Mesenchymal stem cell (in vitro differentiated cells and primary cell): ENCODE results near the gene CDC123.

Experiments used
- DNase-seq: peaks from one replicate; pipeline ENCODE4 v3.0.0-alpha.2; 2013
- H2AFZ ChIP-seq: one replicate; pipeline ENCODE4 v1.6.1; 2013; ENCODE audit warnings: low read depth, mild to moderate bottlenecking, control low read depth, inconsistent platforms, low read length, moderate library complexity
- H2AK5ac ChIP-seq: 2 replicates; pipeline ENCODE4 v1.6.1; 2013; ENCODE audit warnings: low read length, moderate library complexity, mild to moderate bottlenecking, inconsistent platforms; ENCODE audit not compliant: severe bottlenecking
- H2BK120ac ChIP-seq: one replicate; pipeline ENCODE4 v1.6.1; 2013; ENCODE audit warnings: low read depth, mild to moderate bottlenecking, inconsistent platforms, low read length, moderate library complexity
- H2BK12ac ChIP-seq, 2 experiments: one replicate each; pipeline ENCODE4 v1.6.1; 2013; ENCODE audit warnings: inconsistent platforms in 2 of 2, low read length in 2 of 2, mild to moderate bottlenecking in 2 of 2, moderate library complexity in 2 of 2, control low read depth in 1 of 2
- H2BK15ac ChIP-seq: one replicate; pipeline ENCODE4 v1.6.1; 2013; ENCODE audit warnings: mild to moderate bottlenecking, low read depth, inconsistent platforms; ENCODE audit not compliant: poor library complexity, severe bottlenecking
- H2BK5ac ChIP-seq: 2 replicates; pipeline ENCODE4 v1.6.1; 2013; ENCODE audit warnings: low read depth, mild to moderate bottlenecking, low read length, control low read depth, inconsistent platforms; ENCODE audit not compliant: poor library complexity, severe bottlenecking
- H3K14ac ChIP-seq, 2 experiments: one replicate each; pipeline ENCODE4 v1.6.1; 2013; ENCODE audit warnings: inconsistent platforms in 2 of 2, low read length in 2 of 2, control low read depth in 1 of 2, mild to moderate bottlenecking in 1 of 2, moderate library complexity in 1 of 2
- H3K18ac ChIP-seq, 2 experiments: one replicate each; pipeline ENCODE4 v1.6.1; 2013; ENCODE audit warnings: inconsistent platforms in 2 of 2, low read length in 2 of 2, control low read depth in 1 of 2, low read depth in 1 of 2, mild to moderate bottlenecking in 1 of 2
- H3K23ac ChIP-seq, 2 experiments: one replicate each; pipeline ENCODE4 v1.6.1; 2013; ENCODE audit warnings: inconsistent platforms in 2 of 2, low read length in 2 of 2, mild to moderate bottlenecking in 2 of 2, moderate library complexity in 2 of 2, control low read depth in 1 of 2
- H3K27ac ChIP-seq: 2 replicates; pipeline ENCODE4 v1.5.1; 2013; ENCODE audit warnings: mild to moderate bottlenecking, moderate library complexity, low read length, control low read depth, inconsistent platforms; ENCODE audit not compliant: poor library complexity, severe bottlenecking
- H3K27me3 ChIP-seq, 2 experiments: 2 replicates each; pipeline versions ENCODE4 v1.6.1 to v1.7.0; 2013; ENCODE audit warnings: low read length in 2 of 2, mild to moderate bottlenecking in 2 of 2, moderate library complexity in 2 of 2, control low read depth in 1 of 2, inconsistent platforms in 1 of 2; ENCODE audit not compliant: control insufficient read depth in 1 of 2, insufficient read depth in 1 of 2
- H3K36me3 ChIP-seq, 2 experiments: 2 replicates each; pipeline versions ENCODE4 v1.6.1 to v1.7.0; 2013; ENCODE audit warnings: low read length in 2 of 2, control low read depth in 1 of 2, inconsistent platforms in 1 of 2, low read depth in 1 of 2, mild to moderate bottlenecking in 1 of 2; ENCODE audit not compliant: insufficient read depth in 2 of 2, control insufficient read depth in 1 of 2
- H3K4ac ChIP-seq, 2 experiments: one replicate each; pipeline ENCODE4 v1.6.1; 2013; ENCODE audit warnings: inconsistent platforms in 2 of 2, low read length in 2 of 2, mild to moderate bottlenecking in 2 of 2, moderate library complexity in 2 of 2, control low read depth in 1 of 2, low read depth in 1 of 2
- H3K4me1 ChIP-seq: 2 replicates; pipeline ENCODE4 v1.6.1; 2013; ENCODE audit warnings: low read depth, low read length, control low read depth; ENCODE audit not compliant: control insufficient read depth, insufficient read depth
- H3K4me2 ChIP-seq: 2 replicates; pipeline ENCODE4 v1.6.1; 2013; ENCODE audit warnings: low read length, mild to moderate bottlenecking, inconsistent platforms; ENCODE audit not compliant: poor library complexity, severe bottlenecking
- H3K4me3 ChIP-seq, 2 experiments: 2 replicates each; pipeline versions ENCODE4 v1.5.1 to v1.7.0; 2013; ENCODE audit warnings: low read length in 2 of 2, mild to moderate bottlenecking in 2 of 2, control low read depth in 1 of 2, low read depth in 1 of 2; ENCODE audit not compliant: insufficient read depth in 1 of 2
- H3K79me1 ChIP-seq: replicated peaks from 2 replicates; pipeline ENCODE4 v1.6.1; 2013; ENCODE audit warnings: mild to moderate bottlenecking, control low read depth, low read length, inconsistent platforms; ENCODE audit not compliant: poor library complexity, severe bottlenecking
- H3K9ac ChIP-seq: 2 replicates; pipeline ENCODE4 v1.7.0; 2013; ENCODE audit warnings: mild to moderate bottlenecking, low read length, moderate library complexity
- H3K9me3 ChIP-seq: 2 replicates; pipeline ENCODE4 v1.7.0; 2013; ENCODE audit warnings: mild to moderate bottlenecking, low read length; ENCODE audit not compliant: control insufficient read depth
- H4K8ac ChIP-seq: one replicate; pipeline ENCODE4 v1.6.1; 2013; ENCODE audit warnings: inconsistent platforms, mild to moderate bottlenecking, low read length, moderate library complexity
- H4K91ac ChIP-seq: one replicate; pipeline ENCODE4 v1.6.1; 2013; ENCODE audit warnings: mild to moderate bottlenecking, low read length, inconsistent platforms
- WGBS: methylation state at CpG from one replicate; pipeline ENCODE4 v1.1.7; 2013; ENCODE audit warnings: mixed read lengths; 5-methylcytosine and 5-hydroxymethylcytosine counted together

Gene CDC123

DNA sequence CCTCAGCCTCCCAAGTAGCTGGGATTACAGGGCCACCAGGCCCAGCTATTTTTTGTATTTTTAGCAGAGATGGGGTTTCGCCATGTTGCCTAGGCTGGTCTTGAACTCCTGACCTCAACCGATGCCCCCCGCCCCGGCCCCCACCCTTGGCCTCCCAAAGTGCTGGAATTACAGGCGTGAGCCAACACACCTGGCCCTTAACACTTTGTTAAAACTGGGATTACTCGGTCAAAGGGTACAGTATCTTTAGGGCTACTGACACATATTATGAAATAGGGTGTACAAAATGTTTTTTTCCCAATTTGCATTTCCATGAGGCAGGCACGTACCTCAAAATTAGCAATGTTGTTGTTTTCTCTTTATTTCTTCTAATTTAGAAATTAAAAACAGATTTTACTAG, 11.8 kb upstream of the CDC123 start:
- peaks cover 4% of the 10 kb centered on the region for H3K4me1 ChIP-seq
- H3K14ac ChIP-seq: no peak overlapping the region
- no peak overlapping the region for H3K23ac ChIP-seq
- no peak overlapping the region for H2AFZ ChIP-seq
- no peak overlapping the region for H2BK5ac ChIP-seq
- H3K4me3 ChIP-seq: no peak overlapping the region
- H3K27me3 ChIP-seq: no peaks in the 10 kb centered on the region
- H2AK5ac ChIP-seq: no peak overlapping the region
- H3K79me1 ChIP-seq: peaks cover 31% of the 10 kb centered on the region
- no peak overlapping the region for H4K8ac ChIP-seq
- no peak overlapping the region for H4K91ac ChIP-seq
- H3K4ac ChIP-seq: no peak overlapping the region
- no peak overlapping the region for H3K4me2 ChIP-seq
- no peak overlapping the region for H2BK12ac ChIP-seq
- DNase-seq: no peak
- H2BK15ac ChIP-seq: no peak overlapping the region
- H3K9ac ChIP-seq: no peak overlapping the region
- H3K36me3 ChIP-seq: peaks cover 13 to 82% of the 10 kb centered on the region in 2 experiments
- H3K9me3 ChIP-seq: no peaks in the 10 kb centered on the region
- H2BK120ac ChIP-seq: no peak overlapping the region
- H3K18ac ChIP-seq: no peak overlapping the region
- 98% methylated on average over 6 of the region's 7 CpGs for WGBS
- no peak overlapping the region for H3K27ac ChIP-seq

DNA sequence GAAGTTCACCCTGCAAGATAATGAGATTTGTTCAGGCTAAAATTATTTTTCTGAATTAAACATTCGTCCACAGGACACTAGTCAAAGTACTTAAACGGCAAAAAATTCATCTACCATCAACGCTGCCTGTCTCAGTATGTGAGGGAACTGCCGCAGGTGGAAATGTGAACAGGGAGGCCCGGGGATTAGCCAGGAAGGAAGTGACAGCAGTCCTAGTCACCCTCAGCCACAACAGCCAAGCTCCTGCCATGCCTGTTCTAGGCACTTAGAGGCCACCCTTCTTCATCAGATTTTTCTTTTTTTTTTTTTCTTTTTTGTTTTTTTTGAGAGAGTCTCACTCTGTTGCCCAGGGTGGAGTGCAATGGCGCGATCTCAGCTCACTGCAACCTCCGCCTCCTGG, 9.7 kb upstream of the CDC123 start:
- peaks cover 30% of the 10 kb centered on the region for H3K79me1 ChIP-seq
- H3K36me3 ChIP-seq: peaks cover 11 to 60% of the 10 kb centered on the region in 2 experiments
- no peak overlapping the region for H3K23ac ChIP-seq
- no peak overlapping the region for H2AFZ ChIP-seq
- no peak overlapping the region for H2BK5ac ChIP-seq
- H2AK5ac ChIP-seq: no peak overlapping the region
- no peak overlapping the region for H3K4ac ChIP-seq
- WGBS: 86% methylated on average over 8 of the region's 8 CpGs
- no peak overlapping the region for H3K27ac ChIP-seq
- DNase-seq: no peak
- H2BK120ac ChIP-seq: no peak overlapping the region
- peaks cover 3% of the 10 kb centered on the region for H3K4me1 ChIP-seq
- no peak overlapping the region for H4K91ac ChIP-seq
- H4K8ac ChIP-seq: no peak overlapping the region
- no peaks in the 10 kb centered on the region for H3K9me3 ChIP-seq
- no peak overlapping the region for H3K18ac ChIP-seq
- no peak overlapping the region for H3K4me3 ChIP-seq
- no peak overlapping the region for H3K14ac ChIP-seq
- no peak overlapping the region for H3K4me2 ChIP-seq
- H2BK12ac ChIP-seq: no peak overlapping the region
- H3K27me3 ChIP-seq: no peaks in the 10 kb centered on the region
- H2BK15ac ChIP-seq: no peak overlapping the region
- no peak overlapping the region for H3K9ac ChIP-seq

GRCh38 chr10:12187321-12187905, 8.6 kb upstream of the CDC123 start:
- Histone ChIP-seq H3K14ac (no peak overlapping the region), H3K27me3 (no peaks in the 10 kb centered on the region), H2AK5ac (no peak overlapping the region), H3K4me2 (no peak overlapping the region), H3K9ac (no peak overlapping the region), H4K91ac (no peak overlapping the region), H3K4ac (no peak overlapping the region), H2BK12ac (no peak overlapping the region), H2AFZ (no peak overlapping the region), H3K4me1 (peaks cover 3% of the 10 kb centered on the region), H3K23ac (no peak overlapping the region), H3K18ac (no peak overlapping the region), H3K36me3 (peaks cover 8 to 54% of the 10 kb centered on the region in 2 experiments), H3K4me3 (no peak overlapping the region), H3K79me1 (peaks cover 27% of the 10 kb centered on the region), H2BK15ac (no peak overlapping the region), H2BK5ac (no peak overlapping the region), H3K9me3 (no peaks in the 10 kb centered on the region), H3K27ac (no peak overlapping the region), H4K8ac (no peak overlapping the region), H2BK120ac (no peak overlapping the region)
- DNase-seq: no peak
- WGBS: 100% methylated on average over 2 of the region's 5 CpGs

- Histone ChIP-seq H3K27me3 (no peaks in the 10 kb centered on the region), H3K4me2 (no peak overlapping the region), H2AK5ac (no peak overlapping the region), H3K18ac (no peak overlapping the region), H3K9me3 (no peaks in the 10 kb centered on the region), H3K23ac (no peak overlapping the region), H3K27ac (no peak overlapping the region), H2BK5ac (no peak overlapping the region), H3K9ac (no peak overlapping the region), H2AFZ (no peak overlapping the region), H3K4ac (no peak overlapping the region), H2BK15ac (no peak overlapping the region), H4K8ac (no peak overlapping the region), H3K14ac (no peak overlapping the region), H3K36me3 (peaks cover 8 to 49% of the 10 kb centered on the region in 2 experiments), H3K79me1 (peaks cover 27% of the 10 kb centered on the region), H3K4me3 (no peak overlapping the region), H4K91ac (no peak overlapping the region), H2BK12ac (no peak overlapping the region), H2BK120ac (no peak overlapping the region), H3K4me1 (peaks cover 5% of the 10 kb centered on the region)
- 86% methylated on average over 5 of the region's 6 CpGs for WGBS
- no peak for DNase-seq
Measured at GRCh38 chr10:12188656-12189055, 7.3 kb upstream of the CDC123 start.
